ENCODE data around the gene TEKT5. TPM values are rescaled to one million over a fixed set of nuclear protein-coding genes. Genes with fewer than 3 reads are reported as not detected.

TEKT5 gene
- total RNA-seq, 1 experiment from 2014 or later: not detected

DNA sequence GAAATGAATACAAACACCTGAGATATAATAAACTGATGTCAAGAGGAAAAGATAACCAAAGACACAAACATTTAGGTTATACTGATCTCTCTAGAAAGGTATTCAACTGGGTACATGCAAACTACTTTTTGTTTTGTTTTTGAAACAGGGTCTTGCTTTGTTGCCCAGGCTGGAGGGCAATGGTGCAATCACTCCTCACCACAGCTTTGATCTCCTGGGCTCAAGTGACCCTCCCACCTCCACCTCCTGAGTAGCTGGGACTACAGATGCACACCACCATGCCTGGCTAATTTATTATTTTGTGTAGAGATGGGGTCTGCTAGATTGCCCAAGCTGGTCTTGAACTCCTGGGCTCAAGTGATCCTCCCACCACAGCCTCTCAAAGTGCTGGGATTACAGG lies 38.1 kb downstream of the TEKT5 start:
- Histone ChIP-seq H3K4me1 (ENCODE audit: insufficient read depth, low read length, poor library complexity, severe bottlenecking) (peaks cover 14% of the 10 kb centered on the region), H3K27ac (ENCODE audit: low read depth, low read length, poor library complexity, severe bottlenecking) (no peak overlapping the region), H3K4me3 (ENCODE audit: low read depth, low read length, poor library complexity, severe bottlenecking) (no peak overlapping the region), H3K9me3 (ENCODE audit: low read depth, low read length, poor library complexity, severe bottlenecking) (no peaks in the 10 kb centered on the region), H3K36me3 (ENCODE audit: insufficient read depth, low read length, poor library complexity, severe bottlenecking) (no peaks in the 10 kb centered on the region), H3K27me3 (replicated peaks; ENCODE audit: insufficient read depth, low read depth, low read length, poor library complexity) (no peaks in the 10 kb centered on the region)
- POLR2A ChIA-PET (ENCODE audit: low non-redundant PET): no interaction called here
- DNase-seq (ENCODE audit: low spot score): no peak
- no peak for TF ChIP-seq EZH2 (IDR thresholded peaks at IDR 0.05; ENCODE audit: borderline replicate concordance, low read depth, low read length, poor library complexity, severe bottlenecking)
- TF ChIP-seq, protein P1, sequence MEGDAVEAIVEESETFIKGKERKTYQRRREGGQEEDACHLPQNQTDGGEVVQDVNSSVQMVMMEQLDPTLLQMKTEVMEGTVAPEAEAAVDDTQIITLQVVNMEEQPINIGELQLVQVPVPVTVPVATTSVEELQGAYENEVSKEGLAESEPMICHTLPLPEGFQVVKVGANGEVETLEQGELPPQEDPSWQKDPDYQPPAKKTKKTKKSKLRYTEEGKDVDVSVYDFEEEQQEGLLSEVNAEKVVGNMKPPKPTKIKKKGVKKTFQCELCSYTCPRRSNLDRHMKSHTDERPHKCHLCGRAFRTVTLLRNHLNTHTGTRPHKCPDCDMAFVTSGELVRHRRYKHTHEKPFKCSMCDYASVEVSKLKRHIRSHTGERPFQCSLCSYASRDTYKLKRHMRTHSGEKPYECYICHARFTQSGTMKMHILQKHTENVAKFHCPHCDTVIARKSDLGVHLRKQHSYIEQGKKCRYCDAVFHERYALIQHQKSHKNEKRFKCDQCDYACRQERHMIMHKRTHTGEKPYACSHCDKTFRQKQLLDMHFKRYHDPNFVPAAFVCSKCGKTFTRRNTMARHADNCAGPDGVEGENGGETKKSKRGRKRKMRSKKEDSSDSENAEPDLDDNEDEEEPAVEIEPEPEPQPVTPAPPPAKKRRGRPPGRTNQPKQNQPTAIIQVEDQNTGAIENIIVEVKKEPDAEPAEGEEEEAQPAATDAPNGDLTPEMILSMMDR (conservative IDR thresholded peaks at IDR 0.05; ENCODE audit: low read depth, low read length): no peak
- CTCF ChIA-PET: no interaction called here
- BruUV-seq (replicated peaks): no TSS peak
- intact Hi-C loops (cut with micrococcal nuclease; ENCODE audit: unreplicated experiment): no loop called here

- H3K36me3 ChIP-seq (ENCODE audit: insufficient read depth, low read length, poor library complexity, severe bottlenecking): no peaks in the 10 kb centered on the region
- H3K27ac ChIP-seq (ENCODE audit: low read depth, low read length, poor library complexity, severe bottlenecking): no peak overlapping the region
- H3K4me3 ChIP-seq (ENCODE audit: low read depth, low read length, poor library complexity, severe bottlenecking): no peak overlapping the region
- TF ChIP-seq EZH2 (IDR thresholded peaks at IDR 0.05; ENCODE audit: borderline replicate concordance, low read depth, low read length, poor library complexity, severe bottlenecking): no peak
- TF ChIP-seq, protein P1 (conservative IDR thresholded peaks at IDR 0.05; ENCODE audit: low read depth, low read length): no peak
- ChIA-PET CTCF (no interaction called here), POLR2A (ENCODE audit: low non-redundant PET) (no interaction called here)
- no peaks in the 10 kb centered on the region for H3K9me3 ChIP-seq (ENCODE audit: low read depth, low read length, poor library complexity, severe bottlenecking)
- H3K27me3 ChIP-seq (replicated peaks; ENCODE audit: insufficient read depth, low read depth, low read length, poor library complexity): no peaks in the 10 kb centered on the region
- intact Hi-C loops (cut with micrococcal nuclease; ENCODE audit: unreplicated experiment): no loop called here
- no TSS peak for BruUV-seq (replicated peaks)
- H3K4me1 ChIP-seq (ENCODE audit: insufficient read depth, low read length, poor library complexity, severe bottlenecking): peaks cover 24% of the 10 kb centered on the region
- no peak for DNase-seq (ENCODE audit: low spot score)
These were observed 39.2 kb downstream of the TEKT5 start for GRCh38 chr16:10655415-10655977.

- TF ChIP-seq, protein P1 (conservative IDR thresholded peaks at IDR 0.05; ENCODE audit: low read depth, low read length): no peak
- no peak for TF ChIP-seq EZH2 (IDR thresholded peaks at IDR 0.05; ENCODE audit: borderline replicate concordance, low read depth, low read length, poor library complexity, severe bottlenecking)
- no peaks in the 10 kb centered on the region for H3K9me3 ChIP-seq (ENCODE audit: low read depth, low read length, poor library complexity, severe bottlenecking)
- no TSS peak for BruUV-seq (replicated peaks)
- POLR2A ChIA-PET (ENCODE audit: low non-redundant PET): no interaction called here
- no peak overlapping the region for H3K4me3 ChIP-seq (ENCODE audit: low read depth, low read length, poor library complexity, severe bottlenecking)
- DNase-seq (ENCODE audit: low spot score): no peak
- peaks cover 24% of the 10 kb centered on the region for H3K4me1 ChIP-seq (ENCODE audit: insufficient read depth, low read length, poor library complexity, severe bottlenecking)
- H3K36me3 ChIP-seq (ENCODE audit: insufficient read depth, low read length, poor library complexity, severe bottlenecking): no peaks in the 10 kb centered on the region
- no peaks in the 10 kb centered on the region for H3K27me3 ChIP-seq (replicated peaks; ENCODE audit: insufficient read depth, low read depth, low read length, poor library complexity)
- intact Hi-C loops (cut with micrococcal nuclease; ENCODE audit: unreplicated experiment): no loop called here
- no peak overlapping the region for H3K27ac ChIP-seq (ENCODE audit: low read depth, low read length, poor library complexity, severe bottlenecking)
- CTCF ChIA-PET: no interaction called here
These were observed 39.9 kb downstream of the TEKT5 start for GRCh38 chr16:10654592-10655414.

Measured in A673 (cell line).